ENCODE results near the gene ESRRA. TPM values are rescaled to one million over a fixed set of nuclear protein-coding genes. Genes with fewer than 3 reads are reported as not detected.

The ESRRA gene
- total and polyA plus RNA-seq, 10 of the 15 experiments (the other 5 are each of a cell fraction or from before 2014, with no cell fraction given) = 0.32 to 48.9 (median 12.6) TPM

DNA sequence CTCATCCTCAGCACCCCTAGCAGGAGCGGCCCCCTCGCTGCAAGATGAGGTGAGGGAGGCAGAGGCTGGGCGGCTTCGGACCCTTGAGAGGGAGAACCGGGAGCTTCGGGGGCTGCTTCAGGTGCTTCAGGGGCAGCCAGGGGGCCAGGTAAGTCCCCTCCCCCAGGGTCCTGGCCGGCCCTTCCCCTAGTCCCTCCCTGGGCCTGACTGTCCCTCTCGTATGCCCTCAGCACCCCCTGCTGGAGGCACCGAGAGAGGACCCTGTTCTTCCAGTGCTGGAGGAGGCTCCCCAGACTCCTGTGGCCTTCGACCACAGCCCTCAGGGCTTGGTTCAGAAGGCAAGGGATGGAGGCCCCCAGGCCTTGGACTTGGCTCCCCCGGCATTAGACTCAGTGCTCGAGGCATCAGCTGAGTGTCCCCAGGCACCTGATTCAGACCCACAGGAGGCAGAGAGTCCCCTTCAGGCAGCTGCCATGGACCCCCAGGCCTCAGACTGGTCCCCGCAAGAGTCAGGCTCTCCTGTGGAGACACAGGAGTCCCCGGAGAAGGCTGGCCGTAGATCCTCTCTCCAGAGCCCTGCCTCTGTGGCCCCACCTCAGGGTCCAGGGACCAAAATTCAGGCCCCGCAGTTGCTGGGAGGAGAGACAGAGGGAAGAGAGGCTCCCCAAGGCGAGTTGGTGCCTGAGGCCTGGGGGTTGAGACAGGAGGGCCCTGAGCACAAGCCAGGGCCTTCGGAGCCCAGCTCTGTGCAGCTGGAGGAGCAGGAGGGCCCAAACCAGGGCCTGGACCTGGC is 38.6 kb downstream of the ESRRA start (continued):
- TF ChIP-seq, protein P1, sequence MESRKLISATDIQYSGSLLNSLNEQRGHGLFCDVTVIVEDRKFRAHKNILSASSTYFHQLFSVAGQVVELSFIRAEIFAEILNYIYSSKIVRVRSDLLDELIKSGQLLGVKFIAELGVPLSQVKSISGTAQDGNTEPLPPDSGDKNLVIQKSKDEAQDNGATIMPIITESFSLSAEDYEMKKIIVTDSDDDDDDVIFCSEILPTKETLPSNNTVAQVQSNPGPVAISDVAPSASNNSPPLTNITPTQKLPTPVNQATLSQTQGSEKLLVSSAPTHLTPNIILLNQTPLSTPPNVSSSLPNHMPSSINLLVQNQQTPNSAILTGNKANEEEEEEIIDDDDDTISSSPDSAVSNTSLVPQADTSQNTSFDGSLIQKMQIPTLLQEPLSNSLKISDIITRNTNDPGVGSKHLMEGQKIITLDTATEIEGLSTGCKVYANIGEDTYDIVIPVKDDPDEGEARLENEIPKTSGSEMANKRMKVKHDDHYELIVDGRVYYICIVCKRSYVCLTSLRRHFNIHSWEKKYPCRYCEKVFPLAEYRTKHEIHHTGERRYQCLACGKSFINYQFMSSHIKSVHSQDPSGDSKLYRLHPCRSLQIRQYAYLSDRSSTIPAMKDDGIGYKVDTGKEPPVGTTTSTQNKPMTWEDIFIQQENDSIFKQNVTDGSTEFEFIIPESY (IDR thresholded peaks at IDR 0.05) = no peak
- TF ChIP-seq, protein P2, sequence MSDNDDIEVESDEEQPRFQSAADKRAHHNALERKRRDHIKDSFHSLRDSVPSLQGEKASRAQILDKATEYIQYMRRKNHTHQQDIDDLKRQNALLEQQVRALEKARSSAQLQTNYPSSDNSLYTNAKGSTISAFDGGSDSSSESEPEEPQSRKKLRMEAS (IDR thresholded peaks at IDR 0.05; ENCODE audit: low read depth, low read length) = no peak
- TF ChIP-seq, protein P3, sequence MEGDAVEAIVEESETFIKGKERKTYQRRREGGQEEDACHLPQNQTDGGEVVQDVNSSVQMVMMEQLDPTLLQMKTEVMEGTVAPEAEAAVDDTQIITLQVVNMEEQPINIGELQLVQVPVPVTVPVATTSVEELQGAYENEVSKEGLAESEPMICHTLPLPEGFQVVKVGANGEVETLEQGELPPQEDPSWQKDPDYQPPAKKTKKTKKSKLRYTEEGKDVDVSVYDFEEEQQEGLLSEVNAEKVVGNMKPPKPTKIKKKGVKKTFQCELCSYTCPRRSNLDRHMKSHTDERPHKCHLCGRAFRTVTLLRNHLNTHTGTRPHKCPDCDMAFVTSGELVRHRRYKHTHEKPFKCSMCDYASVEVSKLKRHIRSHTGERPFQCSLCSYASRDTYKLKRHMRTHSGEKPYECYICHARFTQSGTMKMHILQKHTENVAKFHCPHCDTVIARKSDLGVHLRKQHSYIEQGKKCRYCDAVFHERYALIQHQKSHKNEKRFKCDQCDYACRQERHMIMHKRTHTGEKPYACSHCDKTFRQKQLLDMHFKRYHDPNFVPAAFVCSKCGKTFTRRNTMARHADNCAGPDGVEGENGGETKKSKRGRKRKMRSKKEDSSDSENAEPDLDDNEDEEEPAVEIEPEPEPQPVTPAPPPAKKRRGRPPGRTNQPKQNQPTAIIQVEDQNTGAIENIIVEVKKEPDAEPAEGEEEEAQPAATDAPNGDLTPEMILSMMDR (IDR thresholded peaks at IDR 0.05 in 2 of 3, conservative IDR thresholded peaks at IDR 0.05 in 1 of 3; ENCODE audit: control insufficient read depth in 2 of 3, extremely low read depth in 1 of 3, insufficient read depth in 1 of 3, low read depth in 3 of 3, low read length in 3 of 3) = peak; percentile 13 to 32 (median 30); a peak in 1 of 6 replicates

DNA sequence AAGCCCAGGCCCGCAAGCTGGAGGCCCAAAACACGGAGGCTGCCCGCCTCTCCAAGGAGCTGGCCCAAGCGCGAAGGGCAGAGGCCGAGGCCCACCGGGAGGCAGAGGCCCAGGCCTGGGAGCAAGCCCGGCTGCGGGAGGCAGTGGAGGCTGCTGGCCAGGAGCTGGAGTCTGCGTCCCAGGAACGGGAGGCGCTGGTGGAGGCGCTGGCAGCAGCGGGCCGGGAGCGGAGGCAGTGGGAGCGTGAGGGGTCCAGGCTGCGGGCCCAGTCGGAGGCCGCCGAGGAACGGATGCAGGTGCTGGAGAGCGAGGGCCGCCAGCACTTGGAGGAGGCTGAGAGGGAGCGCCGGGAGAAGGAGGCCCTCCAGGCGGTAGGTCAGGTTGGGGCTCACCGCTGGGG is 39.5 kb downstream of the ESRRA start:
- ChIA-PET RAD21 (ENCODE audit: unreplicated experiment) (no interaction called here), SMC1A (ENCODE audit: uncharacterized antibody, unreplicated experiment) (no interaction called here), POLR2A (interaction anchor here (0.9 kb wide), 1 partner anchor 10 kb away, joined by 3 read pairs; no protein-coding TSS in a partner anchor), CTCF (interaction anchor here (1.0 to 2.7 kb wide), 5 partner anchors 10 to 40 kb away, joined by 4 to 13 read pairs (median 4); partner anchors contain the start of genes ESRRA, PRDX5 and TRMT112)
- in situ Hi-C loops (cut with MboI) = no loop called here
- Histone ChIP-seq H4K20me1 (ENCODE audit: control insufficient read depth, insufficient read depth) (no peaks in the 10 kb centered on the region; the same call in 1 of the 2 replicates), H3K9me3 (replicated peaks; ENCODE audit: control insufficient read depth, insufficient read depth, low read length) (no peaks in the 10 kb centered on the region), H3K4me2 (ENCODE audit: control insufficient read depth, insufficient read depth) (no peak overlapping the region), H3K4me1 (ENCODE audit: control insufficient read depth, insufficient read depth, low read length) (peaks cover 16% of the 10 kb centered on the region), H3K9ac (ENCODE audit: control insufficient read depth, insufficient read depth, low read length) (no peak overlapping the region), H2AFZ (ENCODE audit: control insufficient read depth, low read depth, low read length) (no peak overlapping the region), H3K27ac (ENCODE audit: control insufficient read depth, insufficient read depth) (no peak overlapping the region), H3K4me3 (no peak overlapping the region), H3K79me2 (ENCODE audit: control insufficient read depth, insufficient read depth, low read length) (peaks cover 15% of the 10 kb centered on the region), H3K36me3 (ENCODE audit: control insufficient read depth in 2 of 2, insufficient read depth in 2 of 2, low read length in 1 of 2) (peaks cover 8 to 13% of the 10 kb centered on the region in 2 experiments; a peak in 3 of 4 replicates), H3K27me3 (replicated peaks in 1 of 2; ENCODE audit: control insufficient read depth in 2 of 2, insufficient read depth in 2 of 2, low read length in 1 of 2) (no peaks in the 10 kb centered on the region)
- 99% methylated on average over 27 of the region's 28 CpGs for WGBS (ENCODE audit: insufficient coverage, insufficient replicate concordance, low lambda C conversion rate, missing lambda C conversion rate)
- DNase-seq (ENCODE audit: low read depth, low spot score) = no peak
- FAIRE-seq = no peak
- no TSS peak for BruUV-seq (replicated peaks)
- ATAC-seq = no peak
- intact Hi-C loops (cut with micrococcal nuclease; ENCODE audit: unreplicated experiment) = no loop called here
- TF ChIP-seq BACH1 (IDR thresholded peaks at IDR 0.05; ENCODE audit: borderline replicate concordance) (no peak), YY1 (IDR thresholded peaks at IDR 0.05; ENCODE audit: low read depth, low read length) (no peak), CBFB (IDR thresholded peaks at IDR 0.05; ENCODE audit: low read depth) (no peak), NFIC (IDR thresholded peaks at IDR 0.05; ENCODE audit: low read depth, low read length) (no peak), CBX5 (IDR thresholded peaks at IDR 0.05; ENCODE audit: low read depth) (no peak), GATAD2B (conservative IDR thresholded peaks at IDR 0.05; ENCODE audit: low read depth) (no peak), SMAD1 (IDR thresholded peaks at IDR 0.05; ENCODE audit: low read depth, partially characterized antibody) (no peak), NR2C1 (IDR thresholded peaks at IDR 0.05) (no peak)
- TF ChIP-seq, protein P4, sequence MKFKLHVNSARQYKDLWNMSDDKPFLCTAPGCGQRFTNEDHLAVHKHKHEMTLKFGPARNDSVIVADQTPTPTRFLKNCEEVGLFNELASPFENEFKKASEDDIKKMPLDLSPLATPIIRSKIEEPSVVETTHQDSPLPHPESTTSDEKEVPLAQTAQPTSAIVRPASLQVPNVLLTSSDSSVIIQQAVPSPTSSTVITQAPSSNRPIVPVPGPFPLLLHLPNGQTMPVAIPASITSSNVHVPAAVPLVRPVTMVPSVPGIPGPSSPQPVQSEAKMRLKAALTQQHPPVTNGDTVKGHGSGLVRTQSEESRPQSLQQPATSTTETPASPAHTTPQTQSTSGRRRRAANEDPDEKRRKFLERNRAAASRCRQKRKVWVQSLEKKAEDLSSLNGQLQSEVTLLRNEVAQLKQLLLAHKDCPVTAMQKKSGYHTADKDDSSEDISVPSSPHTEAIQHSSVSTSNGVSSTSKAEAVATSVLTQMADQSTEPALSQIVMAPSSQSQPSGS (IDR thresholded peaks at IDR 0.05; ENCODE audit: low read length) = no peak
- TF ChIP-seq, protein P5, sequence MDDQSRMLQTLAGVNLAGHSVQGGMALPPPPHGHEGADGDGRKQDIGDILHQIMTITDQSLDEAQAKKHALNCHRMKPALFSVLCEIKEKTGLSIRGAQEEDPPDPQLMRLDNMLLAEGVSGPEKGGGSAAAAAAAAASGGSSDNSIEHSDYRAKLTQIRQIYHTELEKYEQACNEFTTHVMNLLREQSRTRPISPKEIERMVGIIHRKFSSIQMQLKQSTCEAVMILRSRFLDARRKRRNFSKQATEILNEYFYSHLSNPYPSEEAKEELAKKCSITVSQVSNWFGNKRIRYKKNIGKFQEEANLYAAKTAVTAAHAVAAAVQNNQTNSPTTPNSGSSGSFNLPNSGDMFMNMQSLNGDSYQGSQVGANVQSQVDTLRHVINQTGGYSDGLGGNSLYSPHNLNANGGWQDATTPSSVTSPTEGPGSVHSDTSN (IDR thresholded peaks at IDR 0.05; ENCODE audit: insufficient replicate concordance, low read depth, low read length) = no peak
